Parathyroid adenoma (tissue), 2 donors: ENCODE data around the gene NECTIN1.

Experiments used
- H2AFZ ChIP-seq: fragments of 300-600 bp; sonication (generic); one replicate; pipeline ENCODE4 v1.7.0; 2017; ENCODE audit warnings: antibody characterized with exemption, mild to moderate bottlenecking
- H3K27ac ChIP-seq: fragments of 300-600 bp; sonication (generic); one replicate; pipeline ENCODE4 v1.7.0; 2017
- H3K27me3 ChIP-seq: fragments of 300-600 bp; sonication (generic); one replicate; pipeline ENCODE4 v1.7.0; 2017; ENCODE audit warnings: low read length; ENCODE audit not compliant: control insufficient read depth, insufficient read depth
- H3K36me3 ChIP-seq: fragments of 300-600 bp; sonication (generic); one replicate; pipeline ENCODE4 v1.7.0; 2017; ENCODE audit warnings: low read length; ENCODE audit not compliant: control insufficient read depth, insufficient read depth
- H3K4me1 ChIP-seq: fragments of 300-600 bp; sonication (generic); one replicate; pipeline ENCODE4 v1.7.0; 2017; ENCODE audit warnings: control low read depth
- H3K4me2 ChIP-seq: fragments of 300-600 bp; sonication (generic); one replicate; pipeline ENCODE4 v1.7.0; 2017; ENCODE audit warnings: low read length
- H3K4me3 ChIP-seq: fragments of 300-600 bp; sonication (generic); one replicate; pipeline ENCODE4 v1.7.0; 2017; ENCODE audit warnings: low read depth, low read length
- H3K79me2 ChIP-seq: fragments of 300-600 bp; sonication (generic); one replicate; pipeline ENCODE4 v1.7.0; 2017; ENCODE audit warnings: control low read depth
- H3K9ac ChIP-seq: fragments of 300-600 bp; sonication (generic); one replicate; pipeline ENCODE4 v1.7.0; 2017; ENCODE audit warnings: mild to moderate bottlenecking
- H3K9me3 ChIP-seq: fragments of 300-600 bp; sonication (generic); one replicate; pipeline ENCODE4 v1.7.0; 2017; ENCODE audit warnings: low read length; ENCODE audit not compliant: control insufficient read depth
- CTCF ChIP-seq: fragments of 300-600 bp; sonication (generic); IDR thresholded peaks from one replicate; pipeline ENCODE4 v1.7.0; 2017; ENCODE audit warnings: antibody characterized with exemption, mild to moderate bottlenecking
- donor health status: primary hyperparathyroidism.

Gene NECTIN1

GRCh38 chr11:119716582-119717498 is 12.2 kb downstream of the NECTIN1 start:
- Histone ChIP-seq H3K27me3 (no peaks in the 10 kb centered on the region), H3K36me3 (no peaks in the 10 kb centered on the region), H3K79me2 (no peaks in the 10 kb centered on the region), H2AFZ (no peak overlapping the region), H3K4me3 (no peak overlapping the region), H3K4me2 (no peak overlapping the region), H3K4me1 (no peaks in the 10 kb centered on the region), H3K9ac (no peak overlapping the region), H3K9me3 (no peaks in the 10 kb centered on the region), H3K27ac (no peak overlapping the region)
- no peak for TF ChIP-seq CTCF

GRCh38 chr11:119714590-119714989 is 14.4 kb downstream of the NECTIN1 start:
- Histone ChIP-seq H3K9ac (no peak overlapping the region), H3K27ac (no peak overlapping the region)
- TF ChIP-seq CTCF = no peak

GRCh38 chr11:119714189-119714588 is 14.8 kb downstream of the NECTIN1 start:
- no peak overlapping the region for H3K4me2 ChIP-seq
- no peak overlapping the region for H3K9ac ChIP-seq
- no peaks in the 10 kb centered on the region for H3K36me3 ChIP-seq
- no peak for TF ChIP-seq CTCF
- H3K4me1 ChIP-seq = no peaks in the 10 kb centered on the region
- no peak overlapping the region for H3K4me3 ChIP-seq
- no peaks in the 10 kb centered on the region for H3K9me3 ChIP-seq
- no peak overlapping the region for H2AFZ ChIP-seq
- no peak overlapping the region for H3K27ac ChIP-seq
- H3K79me2 ChIP-seq = no peaks in the 10 kb centered on the region
- H3K27me3 ChIP-seq = no peaks in the 10 kb centered on the region

More at GRCh38 chr11:119714590-119714989, 14.4 kb downstream of the NECTIN1 start:
- Histone ChIP-seq H3K4me1 (no peaks in the 10 kb centered on the region), H3K4me2 (no peak overlapping the region), H3K79me2 (no peaks in the 10 kb centered on the region), H3K36me3 (no peaks in the 10 kb centered on the region), H2AFZ (no peak overlapping the region), H3K4me3 (no peak overlapping the region), H3K9me3 (no peaks in the 10 kb centered on the region), H3K27me3 (no peaks in the 10 kb centered on the region)

GRCh38 chr11:119713359-119714040 is 15.5 kb downstream of the NECTIN1 start:
- Histone ChIP-seq H3K36me3 (no peaks in the 10 kb centered on the region), H3K9ac (no peak overlapping the region), H3K4me1 (no peaks in the 10 kb centered on the region), H3K9me3 (no peaks in the 10 kb centered on the region), H3K79me2 (no peaks in the 10 kb centered on the region), H3K27me3 (no peaks in the 10 kb centered on the region), H3K4me3 (no peak overlapping the region), H2AFZ (no peak overlapping the region), H3K4me2 (no peak overlapping the region), H3K27ac (no peak overlapping the region)
- no peak for TF ChIP-seq CTCF
